H9 (cell line): Measurements from ENCODE around the gene DMXL1. TPM values are rescaled to one million over a fixed set of nuclear protein-coding genes. Genes with fewer than 3 reads are reported as not detected.

Experiments used
- DNase-seq: peaks from one replicate; pipeline ENCODE4 v3.0.0-alpha.2; 2017
- H2AFZ ChIP-seq: one replicate; pipeline ENCODE4 v1.6.1; 2013; ENCODE audit warnings: mild to moderate bottlenecking, low read length, control low read depth, moderate library complexity
- H2AK5ac ChIP-seq: 2 replicates; pipeline ENCODE4 v1.6.1; 2013; ENCODE audit warnings: low read length, control low read depth, mixed read lengths; ENCODE audit not compliant: insufficient read length
- H2BK120ac ChIP-seq: one replicate; pipeline ENCODE4 v1.6.1; 2013; ENCODE audit warnings: low read depth, mild to moderate bottlenecking, low read length, control low read depth, inconsistent platforms; ENCODE audit not compliant: poor library complexity, severe bottlenecking
- H2BK12ac ChIP-seq: 2 replicates; pipeline ENCODE4 v1.6.1; 2013; ENCODE audit warnings: low read length, control low read depth, mixed read lengths, low read depth; ENCODE audit not compliant: insufficient read length
- H2BK15ac ChIP-seq: 2 replicates; pipeline ENCODE4 v1.6.1; 2013; ENCODE audit warnings: low read depth, low read length, control low read depth
- H2BK20ac ChIP-seq: one replicate; pipeline ENCODE4 v1.6.1; 2013; ENCODE audit warnings: low read depth, mild to moderate bottlenecking, low read length, control low read depth, inconsistent platforms; ENCODE audit not compliant: poor library complexity, severe bottlenecking
- H2BK5ac ChIP-seq: 2 replicates; pipeline ENCODE4 v1.6.1; 2013; ENCODE audit warnings: low read length, control low read depth, mixed read lengths; ENCODE audit not compliant: insufficient read length
- H3K14ac ChIP-seq: 2 replicates; pipeline ENCODE4 v1.6.1; 2013; ENCODE audit warnings: low read length, control low read depth; ENCODE audit not compliant: insufficient read depth
- H3K18ac ChIP-seq: 2 replicates; pipeline ENCODE4 v1.6.1; 2013; ENCODE audit warnings: low read depth, mild to moderate bottlenecking, mixed read lengths, low read length, control low read depth; ENCODE audit not compliant: insufficient read length
- H3K23ac ChIP-seq: 2 replicates; pipeline ENCODE4 v1.6.1; 2013; ENCODE audit warnings: low read length, control low read depth, mixed read lengths, low read depth; ENCODE audit not compliant: insufficient read length
- H3K23me2 ChIP-seq: 2 replicates; pipeline ENCODE4 v1.6.1; 2013; ENCODE audit warnings: low read depth, mild to moderate bottlenecking, mixed read lengths, low read length, control low read depth; ENCODE audit not compliant: insufficient read length, poor library complexity, severe bottlenecking
- H3K27ac ChIP-seq: 2 replicates; pipeline ENCODE4 v1.5.1; 2013; ENCODE audit warnings: low read length, control low read depth, mixed read lengths, low read depth; ENCODE audit not compliant: insufficient read length
- H3K27me3 ChIP-seq: 2 replicates; pipeline ENCODE4 v1.6.1; 2013; ENCODE audit warnings: low read length, control low read depth, inconsistent platforms; ENCODE audit not compliant: insufficient read depth
- H3K4ac ChIP-seq: 2 replicates; pipeline ENCODE4 v1.6.1; 2013; ENCODE audit warnings: low read depth, mild to moderate bottlenecking, control low read depth, inconsistent platforms, low read length, moderate library complexity
- H3K4me1 ChIP-seq: 2 replicates; pipeline ENCODE4 v1.6.1; 2013; ENCODE audit warnings: low read length, control low read depth, inconsistent platforms; ENCODE audit not compliant: insufficient read depth
- H3K4me2 ChIP-seq: 2 replicates; pipeline ENCODE4 v1.6.1; 2013; ENCODE audit warnings: low read length, control low read depth, mixed read lengths; ENCODE audit not compliant: insufficient read length, insufficient read depth
- H3K56ac ChIP-seq: 2 replicates; pipeline ENCODE4 v1.6.1; 2013; ENCODE audit warnings: low read depth, mild to moderate bottlenecking, mixed read lengths, low read length, control low read depth; ENCODE audit not compliant: insufficient read length
- H3K79me1 ChIP-seq: 2 replicates; pipeline ENCODE4 v1.6.1; 2013; ENCODE audit warnings: low read depth, mild to moderate bottlenecking, moderate library complexity, low read length, control low read depth, inconsistent platforms; ENCODE audit not compliant: insufficient read depth, poor library complexity, severe bottlenecking
- H3K79me2 ChIP-seq: 2 replicates; pipeline ENCODE4 v1.6.1; 2013; ENCODE audit warnings: low read length, control low read depth, inconsistent platforms; ENCODE audit not compliant: insufficient read depth
- H3K9ac ChIP-seq: 2 replicates; pipeline ENCODE4 v1.6.1; 2013; ENCODE audit warnings: low read length, control low read depth, mixed read lengths; ENCODE audit not compliant: insufficient read length; ENCODE audit errors: extremely low read depth
- H3K9me3 ChIP-seq: one replicate; pipeline ENCODE4 v1.6.1; 2013; ENCODE audit warnings: low read depth, low read length, inconsistent platforms; ENCODE audit not compliant: control insufficient read depth
- H3T11ph ChIP-seq: one replicate; pipeline ENCODE4 v1.6.1; 2013; ENCODE audit warnings: mild to moderate bottlenecking, low read length, control low read depth, inconsistent platforms
- H4K20me1 ChIP-seq: one replicate; pipeline ENCODE4 v1.6.1; 2013; ENCODE audit not compliant: control insufficient read depth, insufficient read length, insufficient read depth
- H4K5ac ChIP-seq: 2 replicates; pipeline ENCODE4 v1.6.1; 2013; ENCODE audit warnings: low read depth, mild to moderate bottlenecking, mixed read lengths, low read length, control low read depth; ENCODE audit not compliant: insufficient read length
- H4K8ac ChIP-seq: replicated peaks from 2 replicates; pipeline ENCODE4 v1.6.1; 2013; ENCODE audit warnings: low read length, control low read depth, mixed read lengths, low read depth; ENCODE audit not compliant: insufficient read length
- H4K91ac ChIP-seq: 2 replicates; pipeline ENCODE4 v1.6.1; 2013; ENCODE audit warnings: low read depth, mild to moderate bottlenecking, moderate library complexity, mixed read lengths, low read length, control low read depth; ENCODE audit not compliant: insufficient read length
- H3K27ac Mint-ChIP-seq, 3 experiments: 2 replicates in 2 of 3; 3 replicates in 1 of 3; pipeline ENCODE4 v1.8.0; 2020 to 2021; ENCODE audit warnings: mixed read lengths in 3 of 3, mild to moderate bottlenecking in 1 of 3, moderate library complexity in 1 of 3
- H3K27me3 Mint-ChIP-seq: 2 replicates; pipeline ENCODE4 v1.8.0; 2021; ENCODE audit warnings: low read depth, mild to moderate bottlenecking, moderate library complexity, mixed read lengths
- H3K36me3 Mint-ChIP-seq, 3 experiments: 2 replicates in 2 of 3; 3 replicates in 1 of 3; pipeline ENCODE4 v1.8.0; 2020 to 2021; ENCODE audit warnings: low read depth in 3 of 3, mixed read lengths in 3 of 3; ENCODE audit not compliant: insufficient read depth in 1 of 3
- H3K4me1 Mint-ChIP-seq, 2 experiments: 2 replicates each; pipeline ENCODE4 v1.8.0; 2020; ENCODE audit warnings: mixed read lengths in 2 of 2
- H3K4me3 Mint-ChIP-seq, 2 experiments: 2 replicates in 1 of 2; 3 replicates in 1 of 2; pipeline ENCODE4 v1.8.0; 2020 to 2021; ENCODE audit warnings: mild to moderate bottlenecking in 2 of 2, mixed read lengths in 2 of 2, moderate library complexity in 1 of 2
- H3K9me3 Mint-ChIP-seq, 2 experiments: 2 replicates in 1 of 2; 3 replicates in 1 of 2; pipeline ENCODE4 v1.8.0; 2020; ENCODE audit warnings: mild to moderate bottlenecking in 2 of 2, mixed read lengths in 2 of 2, moderate library complexity in 1 of 2
- WGBS: extraction: QIAGEN DNeasy Blood & Tissue Kit; methylation state at CpG from one replicate; pipeline ENCODE4 v1.1.7; 2013; ENCODE audit warnings: missing lambda C conversion rate, low lambda C conversion rate, mixed read lengths; ENCODE audit not compliant: insufficient read length; ENCODE audit errors: extremely low coverage; 5-methylcytosine and 5-hydroxymethylcytosine counted together
- total RNA-seq: library from RNA; stranded (reverse); gene quantifications from 2 replicates; pipeline ENCODE4 v1.2.1, GENCODE V29; 2021
- TF ChIP-seq, protein P1 (sequence below): fragments of 200-600 bp; sonication (generic); conservative IDR thresholded peaks from 3 replicates; pipeline ENCODE4 v1.8.0; 2021; ENCODE audit warnings: antibody characterized with exemption, mild to moderate bottlenecking

The DMXL1 gene
- total RNA-seq, 1 experiment from 2014 or later = 63.5 TPM

- DNase-seq = no peak
- Histone ChIP-seq H3K9me3 (no peaks in the 10 kb centered on the region), H2BK12ac (no peak overlapping the region), H3T11ph (no peak overlapping the region), H3K56ac (no peak overlapping the region), H2BK20ac (no peak overlapping the region), H3K4ac (no peak overlapping the region), H3K4me2 (no peak overlapping the region), H2BK15ac (no peak overlapping the region), H2BK120ac (no peak overlapping the region), H2AK5ac (no peak overlapping the region), H4K8ac (no peak overlapping the region), H4K20me1 (no peaks in the 10 kb centered on the region), H3K9ac (no peak overlapping the region), H4K91ac (no peak overlapping the region), H3K23me2 (no peaks in the 10 kb centered on the region), H3K18ac (no peak overlapping the region), H4K5ac (no peak overlapping the region), H3K27ac (no peak overlapping the region), H3K14ac (no peak overlapping the region), H3K27me3 (no peaks in the 10 kb centered on the region), H2BK5ac (no peak overlapping the region), H3K79me2 (peaks cover 14% of the 10 kb centered on the region; the same call in 1 of the 2 replicates), H3K79me1 (no peaks in the 10 kb centered on the region), H3K4me1 (peaks cover 3% of the 10 kb centered on the region; the same call in 1 of the 2 replicates), H3K23ac (no peak overlapping the region), H2AFZ (no peak overlapping the region)
- no peaks in the 10 kb centered on the region for H3K27me3 Mint-ChIP-seq
- H3K36me3 Mint-ChIP-seq = peaks cover 21 to 31% (median 28%) of the 10 kb centered on the region in 3 experiments
- H3K27ac Mint-ChIP-seq = no peak overlapping the region
- TF ChIP-seq, protein P1, sequence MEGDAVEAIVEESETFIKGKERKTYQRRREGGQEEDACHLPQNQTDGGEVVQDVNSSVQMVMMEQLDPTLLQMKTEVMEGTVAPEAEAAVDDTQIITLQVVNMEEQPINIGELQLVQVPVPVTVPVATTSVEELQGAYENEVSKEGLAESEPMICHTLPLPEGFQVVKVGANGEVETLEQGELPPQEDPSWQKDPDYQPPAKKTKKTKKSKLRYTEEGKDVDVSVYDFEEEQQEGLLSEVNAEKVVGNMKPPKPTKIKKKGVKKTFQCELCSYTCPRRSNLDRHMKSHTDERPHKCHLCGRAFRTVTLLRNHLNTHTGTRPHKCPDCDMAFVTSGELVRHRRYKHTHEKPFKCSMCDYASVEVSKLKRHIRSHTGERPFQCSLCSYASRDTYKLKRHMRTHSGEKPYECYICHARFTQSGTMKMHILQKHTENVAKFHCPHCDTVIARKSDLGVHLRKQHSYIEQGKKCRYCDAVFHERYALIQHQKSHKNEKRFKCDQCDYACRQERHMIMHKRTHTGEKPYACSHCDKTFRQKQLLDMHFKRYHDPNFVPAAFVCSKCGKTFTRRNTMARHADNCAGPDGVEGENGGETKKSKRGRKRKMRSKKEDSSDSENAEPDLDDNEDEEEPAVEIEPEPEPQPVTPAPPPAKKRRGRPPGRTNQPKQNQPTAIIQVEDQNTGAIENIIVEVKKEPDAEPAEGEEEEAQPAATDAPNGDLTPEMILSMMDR = no peak
- H3K4me3 Mint-ChIP-seq = no peak overlapping the region
- WGBS = no CpG with 5 or more reads among the region's 3 CpGs
- peaks cover 10 to 19% of the 10 kb centered on the region in 2 experiments; a peak in 4 of 5 replicates for H3K9me3 Mint-ChIP-seq
- H3K4me1 Mint-ChIP-seq = peaks cover 35 to 37% of the 10 kb centered on the region in 2 experiments
Observed at GRCh38 chr5:119083679-119084078, 12.8 kb downstream of the DMXL1 start.
